AG08396 (cell line): ENCODE data around the gene TAGLN2.

Experiments
- DNase-seq: peaks from one replicate; pipeline ENCODE4 v3.0.0; 2012; ENCODE audit warnings: low spot score, mixed read lengths

Gene TAGLN2

DNA sequence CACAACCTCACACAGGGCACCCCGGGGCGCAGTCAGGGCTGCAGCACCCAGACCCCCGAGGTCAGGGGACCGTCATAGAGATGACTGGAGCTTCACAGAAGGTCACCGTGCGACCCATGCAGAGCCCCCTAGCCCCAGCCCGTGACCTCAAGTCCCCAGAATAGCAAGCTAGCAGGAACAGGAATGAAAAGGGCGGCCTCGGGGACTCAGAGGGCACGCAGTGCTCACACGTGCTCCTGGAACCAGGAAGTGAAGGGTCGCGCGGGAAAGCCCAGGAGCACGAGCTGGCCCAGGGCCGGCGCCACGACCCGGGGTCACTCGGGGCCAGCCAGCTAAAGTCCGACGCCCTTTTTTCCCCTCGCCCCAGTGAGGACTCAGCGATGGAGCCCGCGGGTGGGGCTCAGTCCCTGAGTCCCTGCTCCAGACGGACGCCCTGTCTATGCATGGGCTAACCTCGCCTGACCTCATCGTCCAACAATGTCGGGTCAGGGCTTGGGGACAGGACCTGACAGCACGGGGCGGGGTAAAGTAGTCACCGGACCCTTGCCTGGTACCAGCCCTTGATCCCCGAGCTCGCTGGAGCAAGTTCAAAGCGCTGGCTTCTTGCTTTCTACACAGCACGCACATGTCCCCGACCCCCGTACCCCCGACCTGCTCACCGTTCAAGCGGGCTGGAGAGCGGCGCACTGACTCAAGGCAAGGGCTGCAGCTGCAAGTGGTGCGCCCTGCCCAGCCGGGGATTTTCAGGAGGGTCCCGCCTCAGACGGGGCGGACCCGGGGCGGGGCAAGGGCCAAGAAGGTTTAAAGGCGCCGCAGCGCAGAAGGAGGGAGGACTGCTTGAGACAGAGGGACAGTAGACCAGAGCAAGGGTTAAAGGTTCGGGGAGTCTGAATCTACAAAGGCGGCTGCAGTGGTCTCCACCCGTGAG, at the start of gene TAGLN2:
Gene TAGLN2, minus strand, starts transcription at position 717 of the 928 bp plus-strand sequence. CDS start 4,998 bp downstream, outside the sequence.
- peak; percentile 95 for DNase-seq

DNA sequence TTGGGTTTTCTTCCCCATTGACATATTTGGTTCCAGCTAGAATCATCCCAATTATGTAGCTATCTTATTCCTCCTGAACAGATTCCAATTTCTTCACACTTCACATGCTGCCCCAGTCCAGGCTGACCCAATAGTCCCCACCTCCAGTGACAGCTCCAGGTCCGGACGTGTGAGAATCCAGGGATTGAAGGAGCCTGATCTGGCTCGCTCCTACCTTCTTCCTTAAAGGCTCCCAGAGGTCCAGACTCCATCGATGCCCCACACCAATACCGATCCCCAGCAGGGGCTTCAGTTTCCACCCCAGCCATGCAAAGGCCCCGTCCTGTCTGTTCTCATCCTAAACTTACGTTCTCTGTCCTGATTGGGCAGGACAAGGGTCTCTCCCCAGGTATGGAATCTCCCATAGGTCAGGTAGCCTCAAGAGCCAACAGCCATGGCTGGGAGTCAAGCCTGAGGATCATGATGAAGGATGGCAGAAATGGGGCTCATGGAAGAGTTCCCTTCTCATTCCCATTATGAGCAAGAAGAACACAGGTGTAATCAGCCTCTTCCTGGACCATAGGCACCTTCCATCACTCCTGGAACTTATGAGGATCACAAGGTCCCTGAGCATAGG, 49.2 kb upstream of the TAGLN2 start:
- DNase-seq, result no peak

DNA sequence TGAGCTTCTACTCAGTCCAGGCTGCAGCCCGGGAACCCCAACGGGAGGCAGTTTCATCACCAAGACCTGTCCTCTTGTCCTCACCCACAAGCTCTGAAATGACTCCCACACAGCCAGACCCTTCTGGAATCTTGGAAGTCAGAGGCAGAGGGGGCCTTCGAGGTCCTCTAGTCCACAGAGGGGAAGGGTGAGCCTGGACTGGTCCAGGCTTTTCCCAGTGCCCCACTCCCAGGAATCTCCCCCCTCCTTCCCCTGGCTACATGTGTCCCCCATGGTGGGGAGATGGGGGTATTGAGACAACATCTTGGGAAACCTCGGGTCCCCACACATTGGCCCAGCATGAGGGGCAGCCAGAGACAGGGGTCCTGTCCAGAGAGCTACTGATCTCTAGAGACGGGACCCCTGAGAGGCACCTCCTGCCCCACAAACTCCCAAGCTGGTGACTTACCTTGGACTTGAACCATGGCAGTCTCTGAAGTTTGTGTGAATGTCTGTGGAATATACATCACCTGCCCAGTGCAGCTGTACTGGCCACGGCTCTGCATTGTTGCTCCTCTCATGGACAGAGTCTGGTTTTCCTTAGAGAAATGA, 48.1 kb upstream of the TAGLN2 start:
- no peak for DNase-seq

DNA sequence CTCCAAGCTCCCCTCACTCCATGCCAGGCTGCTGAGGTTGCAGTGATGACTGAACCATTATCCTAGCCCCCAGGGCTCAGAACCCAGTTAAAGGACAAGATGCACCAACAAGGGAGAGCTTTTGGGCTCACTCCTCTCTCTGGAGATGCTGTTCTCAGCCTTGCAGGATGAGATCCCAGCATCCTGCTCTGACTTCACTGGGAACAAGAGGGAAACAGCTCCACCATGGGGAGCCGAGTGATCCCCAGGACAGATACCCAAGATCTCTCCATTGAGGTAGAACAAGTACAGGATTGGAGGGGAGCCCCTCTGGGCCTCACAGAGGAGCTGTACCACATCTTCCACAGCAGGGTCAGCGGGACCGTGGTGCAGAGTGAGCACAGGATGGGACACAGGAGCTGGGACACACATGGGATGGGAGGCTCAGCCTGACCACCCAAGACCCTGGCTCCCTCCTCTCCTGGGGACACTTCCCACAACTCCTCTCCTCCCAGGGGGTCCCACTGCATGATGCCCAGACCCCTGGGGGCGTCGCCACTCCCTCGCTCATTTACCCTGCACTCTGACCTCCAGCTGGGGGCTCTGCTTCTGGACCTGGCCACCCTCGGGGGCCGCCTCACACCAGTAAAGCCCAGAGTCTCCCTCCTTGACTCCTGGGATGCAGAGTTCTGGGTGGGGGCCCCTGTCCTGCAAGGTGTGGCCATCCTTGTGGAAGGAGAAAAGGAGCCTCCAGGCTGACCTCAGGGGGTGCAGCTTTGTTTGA, 47.3 kb upstream of the TAGLN2 start:
- DNase-seq, result no peak

- no peak for DNase-seq
Measured at GRCh38 chr1:159970932-159971342, 45.6 kb upstream of the TAGLN2 start.

DNA sequence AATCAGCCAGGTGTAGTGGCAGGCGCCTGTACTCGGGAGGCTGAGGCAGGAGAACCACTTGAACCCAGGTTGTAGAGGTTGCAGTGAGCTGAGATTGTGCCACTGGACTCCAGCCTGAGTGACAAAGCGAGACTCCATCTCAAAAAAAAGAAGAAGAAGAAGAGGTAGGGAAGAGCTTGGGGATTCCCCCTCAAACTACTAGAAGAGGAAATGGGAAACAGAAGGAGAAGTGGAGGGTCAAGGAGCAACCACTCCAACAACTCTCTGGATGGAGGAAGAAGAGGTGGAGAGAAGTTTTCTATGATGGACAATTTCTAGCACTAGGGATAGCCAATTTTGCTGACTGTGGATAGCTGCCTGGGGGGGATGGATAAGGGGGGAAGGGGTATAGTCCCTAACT, 43.6 kb upstream of the TAGLN2 start:
- DNase-seq, result no peak

DNA sequence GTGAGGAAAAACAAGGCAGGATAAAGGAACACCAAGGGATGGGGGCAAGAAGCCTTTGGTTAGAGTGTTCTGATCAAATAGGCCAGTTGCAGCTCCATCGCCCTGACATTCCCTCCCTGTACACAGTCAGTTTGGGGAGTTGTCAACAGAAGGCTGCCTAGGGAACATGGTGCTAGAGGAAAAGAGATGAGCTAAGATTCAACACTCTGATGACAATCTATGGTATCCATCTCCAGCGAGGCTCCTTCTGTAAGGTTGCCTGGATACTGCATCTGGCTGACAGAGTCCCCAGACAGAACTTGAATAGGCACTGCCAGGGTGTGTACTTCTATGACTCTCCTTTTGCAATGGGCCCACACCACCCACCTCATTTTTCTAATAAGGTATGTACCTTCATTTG, 40.0 kb upstream of the TAGLN2 start:
- no peak for DNase-seq

DNA sequence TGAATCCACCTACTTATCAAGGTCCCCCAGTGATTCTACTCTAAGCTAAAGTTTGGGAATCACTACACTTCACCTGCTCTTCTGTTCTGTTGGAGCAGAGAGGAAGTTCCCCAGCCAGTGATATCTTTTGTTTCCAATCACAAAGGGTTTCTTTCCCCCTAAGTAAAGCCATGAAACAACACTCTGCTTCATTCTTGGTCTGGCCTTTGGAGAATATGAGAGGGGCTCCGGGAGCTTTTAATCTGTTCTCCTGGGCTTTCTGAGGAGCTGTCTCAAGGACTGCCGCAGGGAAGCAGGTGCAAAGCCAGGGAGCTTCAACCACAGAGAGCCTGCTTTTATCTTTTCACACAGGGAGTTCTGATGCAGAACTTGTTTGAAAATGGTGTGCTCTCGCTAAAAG, 38.8 kb upstream of the TAGLN2 start:
- no peak for DNase-seq

- DNase-seq, result no peak
Measured at GRCh38 chr1:159962176-159962575, 36.9 kb upstream of the TAGLN2 start.

DNA sequence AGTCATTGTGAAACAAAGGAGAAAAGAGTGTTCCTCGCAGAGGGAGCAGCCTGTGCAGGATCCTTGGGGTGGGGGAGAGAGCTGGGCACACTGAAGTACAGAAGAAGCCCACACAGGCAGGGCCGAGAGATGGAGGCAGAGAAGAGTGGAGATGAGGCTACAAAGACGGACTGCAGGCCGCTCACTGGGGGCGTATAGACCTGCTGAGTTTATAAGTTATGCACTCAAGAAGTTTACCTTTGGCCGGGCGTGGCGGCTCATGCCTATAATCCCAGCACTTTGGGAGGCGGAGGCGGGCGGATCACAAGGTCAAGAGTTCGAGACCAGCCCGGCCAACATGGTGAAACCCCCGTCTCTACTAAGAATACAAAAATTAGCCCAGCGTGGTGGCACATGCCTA, 36.3 kb upstream of the TAGLN2 start:
- DNase-seq, result no peak

GRCh38 chr1:159960721-159961381, 35.5 kb upstream of the TAGLN2 start:
- DNase-seq, result peak; percentile 66

DNA sequence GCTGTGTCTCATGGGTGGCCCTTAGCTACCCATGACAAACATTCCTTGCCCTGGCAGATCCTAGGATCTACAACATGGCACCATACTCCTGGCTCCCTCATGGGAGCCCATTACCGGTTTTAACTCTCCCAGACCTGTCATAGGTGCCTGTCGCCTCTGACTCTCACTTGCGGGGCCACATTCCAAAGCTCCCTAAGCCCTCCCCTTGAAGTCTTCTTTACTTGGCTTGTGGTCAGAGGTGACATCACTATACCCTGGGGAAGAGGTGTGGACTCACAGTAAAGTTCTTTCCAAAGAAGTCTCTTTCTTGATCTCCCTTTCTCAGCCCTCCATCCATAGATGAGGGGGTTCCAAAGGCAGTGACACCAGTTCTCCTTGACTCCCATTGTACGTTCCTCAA, 34.1 kb upstream of the TAGLN2 start:
- no peak for DNase-seq

DNA sequence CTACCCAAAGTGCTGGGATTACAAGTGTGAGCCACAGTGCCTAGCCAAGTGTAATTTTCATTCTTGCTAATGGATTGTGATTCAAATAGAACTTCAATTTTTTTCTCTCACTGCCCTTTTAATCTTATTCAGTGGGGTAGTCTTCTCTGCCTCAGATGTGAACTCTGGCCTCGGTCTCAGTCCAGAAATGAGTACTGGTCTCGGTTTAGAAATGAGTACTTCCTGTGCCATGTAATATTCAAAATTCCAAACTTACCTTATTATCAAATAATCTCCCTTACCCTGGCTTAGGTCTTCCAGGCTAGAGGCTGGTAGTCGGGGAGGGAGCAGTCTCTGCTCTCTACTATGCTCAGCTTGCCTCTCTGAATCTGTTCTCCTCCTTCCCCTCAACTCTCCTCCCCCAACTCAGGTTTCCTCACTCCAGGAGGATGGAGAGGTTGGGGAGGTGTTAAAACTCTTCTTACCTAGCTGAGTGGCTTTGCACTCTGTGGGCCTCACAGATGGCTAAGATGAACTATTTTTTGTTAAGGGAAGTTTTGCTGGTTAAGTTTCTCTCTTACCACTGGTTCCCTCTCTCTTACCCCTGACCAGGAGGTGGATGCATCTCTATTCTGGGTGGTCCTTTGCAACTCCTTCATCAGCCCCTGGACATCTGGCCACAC, 33.5 kb upstream of the TAGLN2 start:
- DNase-seq, result no peak

DNA sequence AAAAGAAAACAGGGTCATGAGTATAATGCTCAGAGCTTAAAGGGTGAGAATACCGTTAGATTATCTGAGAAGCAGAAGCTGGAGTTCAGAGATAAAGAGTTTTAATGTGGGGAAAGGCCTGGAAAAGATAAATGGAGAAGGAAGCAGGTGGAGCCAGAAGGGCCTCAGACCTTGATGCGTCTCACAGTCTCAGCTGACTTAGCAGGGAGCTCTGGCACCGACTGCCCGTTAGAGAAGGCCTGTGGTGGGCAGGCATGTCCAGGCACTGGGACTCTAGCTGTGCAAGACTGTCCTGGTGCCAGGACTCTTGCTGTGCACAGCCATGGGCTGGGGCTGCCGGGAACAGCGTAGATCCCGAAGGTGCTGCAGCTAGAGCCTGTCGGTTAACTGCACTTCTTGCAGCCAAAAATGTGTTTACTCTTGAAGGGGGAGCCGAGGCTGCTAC, 32.5 kb upstream of the TAGLN2 start:
- no peak for DNase-seq

- no peak for DNase-seq
Measured at GRCh38 chr1:159955456-159955855, 30.1 kb upstream of the TAGLN2 start.

DNA sequence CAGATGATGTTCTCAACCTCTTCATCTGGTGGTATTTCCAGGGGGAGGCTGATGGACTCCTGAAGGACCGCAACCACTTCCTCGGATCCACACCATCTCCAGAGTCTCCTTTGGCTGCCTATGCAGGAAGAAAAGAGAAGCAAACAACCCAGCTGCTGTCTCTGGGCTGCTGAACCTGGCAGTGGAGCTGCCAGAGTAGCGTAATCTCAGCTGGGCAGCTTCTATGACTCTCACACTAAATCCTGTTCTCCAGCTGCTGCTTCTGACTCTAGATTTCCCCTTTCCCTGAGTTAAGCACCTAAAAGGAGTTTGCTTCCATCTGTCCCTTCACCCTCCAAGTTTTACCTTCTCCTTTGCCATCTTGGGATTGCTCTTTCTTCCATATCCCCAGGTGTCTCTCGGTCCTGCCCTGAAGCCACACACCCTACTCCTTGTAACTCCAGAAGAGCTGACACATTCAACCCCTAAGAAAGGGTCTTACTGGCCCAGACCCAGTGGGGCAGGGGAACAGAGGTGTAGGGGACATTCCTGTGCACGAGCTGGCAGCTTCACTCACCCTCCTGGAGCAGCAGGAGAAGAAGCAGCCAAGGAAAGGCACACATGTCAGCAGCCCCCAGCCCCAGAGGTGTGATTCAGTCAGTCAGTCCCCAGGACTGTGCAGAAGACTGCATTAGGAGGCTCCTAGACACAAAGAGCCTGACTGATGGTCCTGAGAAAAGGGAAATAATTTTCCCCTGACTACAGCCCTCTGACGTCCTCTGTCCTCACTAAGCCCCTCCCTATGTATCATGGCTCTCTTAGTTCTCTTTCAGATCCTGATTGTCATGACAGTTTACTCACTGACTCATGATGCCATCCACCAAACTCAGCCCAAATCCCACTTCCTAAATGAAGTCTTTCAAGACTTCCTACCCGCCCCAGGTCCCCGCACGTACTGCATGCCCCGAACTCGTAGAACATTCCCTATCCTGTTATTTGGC, 28.5 kb upstream of the TAGLN2 start, which contains the start of gene SLAMF9:
Gene SLAMF9, minus strand, starts transcription at position 702 of the 980 bp plus-strand sequence. Its CDS starts 100 bp downstream, at position 602.
- peak; percentile 48 for DNase-seq

GRCh38 chr1:159952932-159953331, 27.6 kb upstream of the TAGLN2 start:
- no peak for DNase-seq

DNA sequence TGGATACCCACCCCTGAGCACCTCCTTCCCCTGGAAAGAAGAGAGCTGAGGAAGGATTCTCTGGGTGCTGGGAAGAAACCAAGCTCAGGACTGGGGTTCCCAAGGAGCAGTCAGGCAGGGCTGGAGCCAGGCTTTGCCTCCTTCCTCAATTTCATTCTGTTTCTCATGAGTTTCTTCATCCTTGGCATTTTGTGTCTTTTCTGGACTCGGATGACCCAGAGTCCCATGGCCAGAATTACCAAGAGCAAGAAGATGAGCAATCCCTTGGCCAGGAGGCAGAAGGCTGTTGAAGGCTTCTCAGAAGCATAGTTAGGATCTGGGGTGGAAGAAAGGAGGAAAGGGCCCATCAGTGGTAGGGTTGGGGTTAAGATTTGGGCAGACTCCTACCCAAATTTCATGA, 26.2 kb upstream of the TAGLN2 start:
- DNase-seq, result no peak

GRCh38 chr1:159951016-159951415, 25.7 kb upstream of the TAGLN2 start:
- DNase-seq, result no peak

GRCh38 chr1:159949981-159950381, 24.7 kb upstream of the TAGLN2 start:
- no peak for DNase-seq
